B cell (primary cell): ENCODE results near the gene DOCK4. TPM values are rescaled to one million over a fixed set of nuclear protein-coding genes. Genes with fewer than 3 reads are reported as not detected.

Experiments
- ATAC-seq: fragments of 200-7000 bp; cut with Tn5 transposase; one replicate; pipeline ENCODE4 v1.10.0; 2021; ENCODE audit warnings: low read depth, mild to moderate bottlenecking, moderate number of reproducible peaks, moderate library complexity
- CTCF ChIA-PET: fragments of 350-600 bp; sonication (Branson Sonifier 250); formaldehyde crosslinking; loops from one replicate; lab custom pipeline; 2021; ENCODE audit warnings: antibody characterized with exemption, inconsistent platforms; lab: Charles Lee
- POLR2A ChIA-PET: fragments of 350-600 bp; sonication (Branson Sonifier 250); formaldehyde crosslinking; loops from one replicate; lab custom pipeline; 2021; ENCODE audit warnings: antibody characterized with exemption; lab: Charles Lee
- DNase-seq: peaks from one replicate; pipeline ENCODE4 v3.0.0; 2013
- H2AFZ ChIP-seq: 2 replicates; pipeline ENCODE4 v1.6.1; 2012; ENCODE audit warnings: mild to moderate bottlenecking, low read depth, low read length; ENCODE audit not compliant: insufficient read depth, poor library complexity, severe bottlenecking
- H3K27ac ChIP-seq, 2 donors: 1 replicate in 1 of 2; 2 replicates in 1 of 2; pipeline ENCODE4 v1.5.1; 2012 to 2013; ENCODE audit warnings: low read length in 2 of 2, mild to moderate bottlenecking in 2 of 2, moderate library complexity in 1 of 2
- H3K27me3 ChIP-seq, 4 experiments: fragments of 200-600 bp in 1 of 4; sonication (generic) in 1 of 4; replicated peaks in 1 of 4; 1 replicate in 2 of 4; 2 replicates in 2 of 4; pipeline versions ENCODE4 v1.6.1 to v1.7.0; 2013 to 2016; ENCODE audit warnings: low read length in 3 of 4, mild to moderate bottlenecking in 2 of 4, mixed read lengths in 1 of 4, moderate library complexity in 1 of 4; ENCODE audit not compliant: insufficient read depth in 4 of 4, control insufficient read depth in 3 of 4; ENCODE audit errors: control extremely low read depth in 1 of 4
- H3K36me3 ChIP-seq, 2 experiments: replicated peaks in 1 of 2; 1 replicate in 1 of 2; 2 replicates in 1 of 2; pipeline versions ENCODE4 v1.6.1 to v1.7.1; 2013; ENCODE audit warnings: low read length in 1 of 2; ENCODE audit not compliant: insufficient read depth in 2 of 2, control insufficient read depth in 1 of 2; ENCODE audit errors: control extremely low read depth in 1 of 2, extremely low read depth in 1 of 2
- H3K4me1 ChIP-seq, 2 donors: fragments of 200-600 bp in 1 of 2; sonication (generic) in 1 of 2; 1 replicate in 1 of 2; 2 replicates in 1 of 2; pipeline versions ENCODE4 v1.5.1 to v1.6.1; 2013 to 2017; ENCODE audit warnings: low read length in 2 of 2; ENCODE audit not compliant: control insufficient read depth in 2 of 2, insufficient read depth in 2 of 2
- H3K4me2 ChIP-seq: replicated peaks from 2 replicates; pipeline ENCODE3; 2012; ENCODE audit warnings: mild to moderate bottlenecking, low read depth, low read length; ENCODE audit not compliant: poor library complexity, severe bottlenecking
- H3K4me3 ChIP-seq, 5 experiments: fragments of 200-600 bp in 1 of 5; sonication (generic) in 1 of 5; 1 replicate in 3 of 5; 2 replicates in 2 of 5; pipeline versions ENCODE4 v1.5.1 to v1.7.0; 2011 to 2016; ENCODE audit warnings: low read length in 4 of 5, mild to moderate bottlenecking in 4 of 5, low read depth in 2 of 5, control low read depth in 1 of 5, moderate library complexity in 1 of 5; ENCODE audit not compliant: insufficient read depth in 1 of 5; ENCODE audit errors: control extremely low read depth in 1 of 5, extremely low read depth in 1 of 5
- H3K79me2 ChIP-seq: fragments of 200-600 bp; sonication (generic); one replicate; pipeline ENCODE4 v1.6.0; 2016; ENCODE audit warnings: low read length; ENCODE audit not compliant: control insufficient read depth, insufficient read depth
- H3K9ac ChIP-seq: fragments of 200-600 bp; sonication (generic); 2 replicates; pipeline ENCODE4 v1.6.1; 2017; ENCODE audit warnings: mild to moderate bottlenecking, low read length, moderate library complexity
- H3K9me3 ChIP-seq, 3 donors: one replicate each; pipeline versions ENCODE4 v1.6.1 to v1.7.1; 2013; ENCODE audit warnings: low read length in 2 of 3; ENCODE audit not compliant: control insufficient read depth in 2 of 3, insufficient read depth in 1 of 3; ENCODE audit errors: control extremely low read depth in 1 of 3
- H4K20me1 ChIP-seq: 2 replicates; pipeline ENCODE4 v1.6.0; 2012; ENCODE audit warnings: mild to moderate bottlenecking, low read length; ENCODE audit not compliant: insufficient read depth, control insufficient read depth, poor library complexity, severe bottlenecking
- H3K27ac Mint-ChIP-seq: one replicate; pipeline ENCODE4 v1.8.0; 2021; ENCODE audit warnings: mixed read lengths
- H3K27me3 Mint-ChIP-seq: one replicate; pipeline ENCODE4 v1.8.0; 2021; ENCODE audit warnings: mixed read lengths
- H3K4me1 Mint-ChIP-seq: one replicate; pipeline ENCODE4 v1.8.0; 2021; ENCODE audit warnings: mixed read lengths
- H3K4me3 Mint-ChIP-seq: one replicate; pipeline ENCODE4 v1.8.0; 2021; ENCODE audit warnings: mixed read lengths
- H3K9me3 Mint-ChIP-seq: one replicate; pipeline ENCODE4 v1.8.0; 2022; ENCODE audit warnings: mixed read lengths; ENCODE audit not compliant: insufficient read depth
- CTCF ChIP-seq: fragments of 200-600 bp; IDR thresholded peaks from one replicate; pipeline ENCODE4 v1.8.0; 2022; ENCODE audit warnings: antibody characterized with exemption, mild to moderate bottlenecking
- EZH2 ChIP-seq: IDR thresholded peaks from 2 replicates; pipeline ENCODE4 v1.6.1; 2012; ENCODE audit warnings: borderline replicate concordance, low read depth, mild to moderate bottlenecking, moderate library complexity, low read length; ENCODE audit not compliant: insufficient read depth, poor library complexity, severe bottlenecking
- WGBS: methylation state at CpG from one replicate; pipeline ENCODE4 v1.1.5; 2013; ENCODE audit warnings: missing lambda C conversion rate; ENCODE audit not compliant: insufficient coverage; 5-methylcytosine and 5-hydroxymethylcytosine counted together
- intact Hi-C: fragments of 100-400 bp; cut with micrococcal nuclease; formaldehyde crosslinking; loops from one replicate; pipeline ENCODE4 v1.10.0; 2022
- polyA plus RNA-seq: library from polyadenylated mRNA; depleted of rRNA; stranded (reverse); fragments of >200 nt; gene quantifications from 2 replicates; pipeline ENCODE4 v1.2.3, GENCODE V29; 2012
- total RNA-seq, 2 donors: library from RNA; stranded (reverse); fragments of 120-200 nt in 1 of 2; gene quantifications; 1 replicate in 1 of 2; 2 replicates in 1 of 2; pipeline versions ENCODE4 v1.2.3 to v1.2.4, GENCODE V29; 2013 to 2022

Gene DOCK4
- total and polyA plus RNA-seq, 2 donors (not counting 1 experiment from before 2014, with no cell fraction given): 0.03 to 4.1 TPM

- no peak for TF ChIP-seq EZH2
- TF ChIP-seq CTCF: no peak
- ATAC-seq: no peak
These were observed 146.5 kb downstream of the DOCK4 start for GRCh38 chr7:112059675-112060074.

GRCh38 chr7:112058686-112059085 is 147.5 kb downstream of the DOCK4 start:
- Histone ChIP-seq H3K4me2 (no peak overlapping the region), H3K9me3 (no peaks in the 10 kb centered on the region), H2AFZ (no peak overlapping the region), H4K20me1 (no peaks in the 10 kb centered on the region), H3K4me1 (no peaks in the 10 kb centered on the region), H3K9ac (no peak overlapping the region), H3K27me3 (no peaks in the 10 kb centered on the region), H3K36me3 (no peaks in the 10 kb centered on the region), H3K27ac (no peak overlapping the region), H3K4me3 (no peak overlapping the region), H3K79me2 (no peaks in the 10 kb centered on the region)
- H3K9me3 Mint-ChIP-seq: no peaks in the 10 kb centered on the region
- TF ChIP-seq EZH2: no peak
- no peak for TF ChIP-seq CTCF
- ATAC-seq (no peak), DNase-seq (no peak)
- peaks cover 3% of the 10 kb centered on the region for H3K4me1 Mint-ChIP-seq
- H3K4me3 Mint-ChIP-seq: no peak overlapping the region
- POLR2A ChIA-PET: no interaction called here
- CTCF ChIA-PET: no interaction called here
- intact Hi-C loops: no loop called here
- H3K27ac Mint-ChIP-seq: no peak overlapping the region
- peaks cover 5% of the 10 kb centered on the region for H3K27me3 Mint-ChIP-seq
- no CpG with 5 or more reads among the region's 1 CpG for WGBS

More at GRCh38 chr7:112059675-112060074, 146.5 kb downstream of the DOCK4 start:
- H3K79me2 ChIP-seq: no peaks in the 10 kb centered on the region
- Mint-ChIP-seq H3K4me1 (peaks cover 3% of the 10 kb centered on the region), H3K9me3 (no peaks in the 10 kb centered on the region), H3K4me3 (no peak overlapping the region), H3K27ac (no peak overlapping the region), H3K27me3 (peaks cover 5% of the 10 kb centered on the region)
- ChIA-PET CTCF (no interaction called here), POLR2A (no interaction called here)
- DNase-seq: no peak
- WGBS: 100% methylated on average over 1 of the region's 1 CpG
- H2AFZ ChIP-seq: no peak overlapping the region
- no peaks in the 10 kb centered on the region for H4K20me1 ChIP-seq
- no peaks in the 10 kb centered on the region for H3K27me3 ChIP-seq
- intact Hi-C loops: no loop called here
- no peaks in the 10 kb centered on the region for H3K36me3 ChIP-seq
- H3K9ac ChIP-seq: no peak overlapping the region
- no peak overlapping the region for H3K4me3 ChIP-seq
- H3K27ac ChIP-seq: no peak overlapping the region
- H3K4me2 ChIP-seq: no peak overlapping the region
- H3K4me1 ChIP-seq: no peaks in the 10 kb centered on the region
- no peaks in the 10 kb centered on the region for H3K9me3 ChIP-seq
